ENCODE results near the gene P2RY8. TPM values are rescaled to one million over a fixed set of nuclear protein-coding genes. Genes with fewer than 3 reads are reported as not detected.

The P2RY8 gene
- total and polyA plus RNA-seq, 10 of the 15 experiments (the other 5 are each of a cell fraction or from before 2014, with no cell fraction given): 2.0 to 64.4 (median 36.5) TPM

- Histone ChIP-seq H3K79me2 (ENCODE audit: control insufficient read depth, insufficient read depth, low read length) (peaks cover 30% of the 10 kb centered on the region), H3K36me3 (ENCODE audit: control insufficient read depth in 2 of 2, insufficient read depth in 2 of 2, low read length in 1 of 2) (peaks cover 2 to 6% of the 10 kb centered on the region in 2 experiments; a peak in 3 of 4 replicates), H4K20me1 (ENCODE audit: control insufficient read depth, insufficient read depth) (no peaks in the 10 kb centered on the region), H3K27ac (ENCODE audit: control insufficient read depth, insufficient read depth) (peak overlapping the region; percentile 96), H3K4me3 (no peak overlapping the region), H3K4me1 (ENCODE audit: control insufficient read depth, insufficient read depth, low read length) (peaks cover 52% of the 10 kb centered on the region), H3K4me2 (ENCODE audit: control insufficient read depth, insufficient read depth) (peak overlapping the region; percentile 73; the same call in 1 of the 2 replicates), H3K27me3 (replicated peaks in 1 of 2; ENCODE audit: control insufficient read depth in 2 of 2, insufficient read depth in 2 of 2, low read length in 1 of 2) (no peaks in the 10 kb centered on the region), H3K9ac (ENCODE audit: control insufficient read depth, insufficient read depth, low read length) (peak overlapping the region; percentile 56), H3K9me3 (replicated peaks; ENCODE audit: control insufficient read depth, insufficient read depth, low read length) (peaks cover 2% of the 10 kb centered on the region), H2AFZ (ENCODE audit: control insufficient read depth, low read depth, low read length) (no peak overlapping the region)
- intact Hi-C loops (cut with micrococcal nuclease; ENCODE audit: unreplicated experiment) (loop anchor here (2.0 to 5.0 kb wide), 3 partner anchors 42 to 102 kb away; partner anchors contain the start of gene P2RY8), in situ Hi-C loops (cut with MboI) (no loop called here)
- ChIA-PET RAD21 (ENCODE audit: unreplicated experiment) (no interaction called here), SMC1A (ENCODE audit: uncharacterized antibody, unreplicated experiment) (no interaction called here), CTCF (no interaction called here), POLR2A (no interaction called here)
- no TSS peak for BruUV-seq (replicated peaks)
- no peak for FAIRE-seq
- no peak for DNase-seq (ENCODE audit: low read depth, low spot score)
- ATAC-seq: peak; percentile 2
- WGBS (ENCODE audit: insufficient coverage, insufficient replicate concordance, low lambda C conversion rate, missing lambda C conversion rate): 18% methylated on average over 8 of the region's 8 CpGs
- no peak for TF ChIP-seq LARP7 (IDR thresholded peaks at IDR 0.05)
- no peak for TF ChIP-seq IKZF1 (conservative IDR thresholded peaks at IDR 0.05)
- no peak for TF ChIP-seq DPF2 (IDR thresholded peaks at IDR 0.05)
- no peak for TF ChIP-seq FOXM1 (IDR thresholded peaks at IDR 0.05; ENCODE audit: low read depth, low read length)
- TF ChIP-seq IRF4 (IDR thresholded peaks at IDR 0.05; ENCODE audit: low read depth, low read length): no peak
- no peak for TF ChIP-seq MEF2A (IDR thresholded peaks at IDR 0.05; ENCODE audit: insufficient read depth, low read depth, low read length)
- no peak for TF ChIP-seq ZNF24 (IDR thresholded peaks at IDR 0.05)
- no peak for TF ChIP-seq MTA2 (IDR thresholded peaks at IDR 0.05; ENCODE audit: low read depth)
- no peak for TF ChIP-seq MYC (IDR thresholded peaks at IDR 0.05; ENCODE audit: insufficient read depth, insufficient read length, insufficient replicate concordance, low read length, severe bottlenecking)
- TF ChIP-seq KDM1A (IDR thresholded peaks at IDR 0.05; ENCODE audit: borderline replicate concordance): no peak
- TF ChIP-seq, protein P1, sequence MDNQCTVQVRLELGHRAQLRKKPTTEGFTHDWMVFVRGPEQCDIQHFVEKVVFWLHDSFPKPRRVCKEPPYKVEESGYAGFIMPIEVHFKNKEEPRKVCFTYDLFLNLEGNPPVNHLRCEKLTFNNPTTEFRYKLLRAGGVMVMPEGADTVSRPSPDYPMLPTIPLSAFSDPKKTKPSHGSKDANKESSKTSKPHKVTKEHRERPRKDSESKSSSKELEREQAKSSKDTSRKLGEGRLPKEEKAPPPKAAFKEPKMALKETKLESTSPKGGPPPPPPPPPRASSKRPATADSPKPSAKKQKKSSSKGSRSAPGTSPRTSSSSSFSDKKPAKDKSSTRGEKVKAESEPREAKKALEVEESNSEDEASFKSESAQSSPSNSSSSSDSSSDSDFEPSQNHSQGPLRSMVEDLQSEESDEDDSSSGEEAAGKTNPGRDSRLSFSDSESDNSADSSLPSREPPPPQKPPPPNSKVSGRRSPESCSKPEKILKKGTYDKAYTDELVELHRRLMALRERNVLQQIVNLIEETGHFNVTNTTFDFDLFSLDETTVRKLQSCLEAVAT (IDR thresholded peaks at IDR 0.05): 0 out of 2 replicates have a peak, but pooled peaks have one; percentile 25
- TF ChIP-seq YY1 (IDR thresholded peaks at IDR 0.05; ENCODE audit: low read depth, low read length): 0 out of 2 replicates have a peak, but pooled peaks have one; percentile 9
- no peak for TF ChIP-seq NFIC (IDR thresholded peaks at IDR 0.05; ENCODE audit: low read depth, low read length)
- TF ChIP-seq MXI1 (IDR thresholded peaks at IDR 0.05; ENCODE audit: low read depth, low read length): no peak
- no peak for TF ChIP-seq SUPT20H (IDR thresholded peaks at IDR 0.05; ENCODE audit: borderline replicate concordance, control insufficient read depth, low read depth, low read length)
- no peak for TF ChIP-seq ZNF207 (IDR thresholded peaks at IDR 0.05; ENCODE audit: borderline replicate concordance)
- TF ChIP-seq GATAD2B (conservative IDR thresholded peaks at IDR 0.05; ENCODE audit: low read depth): no peak
- TF ChIP-seq PBX3 (IDR thresholded peaks at IDR 0.05; ENCODE audit: insufficient replicate concordance, low read depth, low read length): no peak
- TF ChIP-seq, protein P2, sequence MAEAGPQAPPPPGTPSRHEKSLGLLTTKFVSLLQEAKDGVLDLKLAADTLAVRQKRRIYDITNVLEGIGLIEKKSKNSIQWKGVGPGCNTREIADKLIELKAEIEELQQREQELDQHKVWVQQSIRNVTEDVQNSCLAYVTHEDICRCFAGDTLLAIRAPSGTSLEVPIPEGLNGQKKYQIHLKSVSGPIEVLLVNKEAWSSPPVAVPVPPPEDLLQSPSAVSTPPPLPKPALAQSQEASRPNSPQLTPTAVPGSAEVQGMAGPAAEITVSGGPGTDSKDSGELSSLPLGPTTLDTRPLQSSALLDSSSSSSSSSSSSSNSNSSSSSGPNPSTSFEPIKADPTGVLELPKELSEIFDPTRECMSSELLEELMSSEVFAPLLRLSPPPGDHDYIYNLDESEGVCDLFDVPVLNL (IDR thresholded peaks at IDR 0.05; ENCODE audit: low read depth, low read length): no peak
- TF ChIP-seq BHLHE40 (IDR thresholded peaks at IDR 0.05; ENCODE audit: borderline replicate concordance in 1 of 2, low read depth in 2 of 2, low read length in 1 of 2): 0 out of 4 replicates have a peak, but pooled peaks of 1 of the 2 experiments have one; percentile 10
- no peak for TF ChIP-seq TCF3 (IDR thresholded peaks at IDR 0.05; ENCODE audit: borderline replicate concordance, insufficient read depth, low read depth, low read length)
Measured at GRCh38 chrX:1480082-1480785, 56.8 kb downstream of the P2RY8 start.
